Dedifferentiated amniotic fluid mesenchymal stem cell (primary cell): ENCODE data around the gene CCDC92.

Source experiments
- DNase-seq: peaks from one replicate; pipeline ENCODE4 v3.0.0-alpha.2; 2016; ENCODE audit errors: extremely low spot score

CCDC92 gene

DNA sequence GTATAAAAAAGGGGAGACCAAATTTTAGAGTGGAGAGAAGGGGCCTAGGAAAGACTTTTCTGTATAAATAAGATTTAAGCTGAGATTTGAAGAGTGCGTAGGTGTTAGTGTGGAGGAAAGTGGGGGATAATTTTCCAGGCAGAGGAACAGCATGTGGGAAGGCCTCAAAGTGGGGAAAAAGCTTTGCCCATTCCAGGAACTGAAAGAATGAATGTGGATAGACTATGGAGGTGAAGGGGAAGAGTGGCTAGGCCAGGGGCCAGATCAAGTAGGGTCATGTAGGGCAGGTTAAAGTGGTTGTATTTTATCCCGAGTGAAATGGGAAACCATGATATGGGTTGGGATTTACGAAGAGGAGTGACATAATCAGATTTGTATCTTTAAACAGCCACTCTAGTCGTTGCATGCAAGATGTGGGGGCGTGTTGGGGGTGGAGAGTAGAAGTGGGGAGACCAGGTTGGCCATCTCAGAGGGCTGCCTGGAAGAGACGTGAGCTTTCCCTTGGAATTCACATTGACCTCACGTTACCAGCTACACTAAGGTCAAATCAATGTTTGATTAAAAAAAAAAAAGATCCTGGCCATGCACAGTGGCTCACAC is 3.7 kb upstream of the CCDC92 start:
- DNase-seq = no peak

DNA sequence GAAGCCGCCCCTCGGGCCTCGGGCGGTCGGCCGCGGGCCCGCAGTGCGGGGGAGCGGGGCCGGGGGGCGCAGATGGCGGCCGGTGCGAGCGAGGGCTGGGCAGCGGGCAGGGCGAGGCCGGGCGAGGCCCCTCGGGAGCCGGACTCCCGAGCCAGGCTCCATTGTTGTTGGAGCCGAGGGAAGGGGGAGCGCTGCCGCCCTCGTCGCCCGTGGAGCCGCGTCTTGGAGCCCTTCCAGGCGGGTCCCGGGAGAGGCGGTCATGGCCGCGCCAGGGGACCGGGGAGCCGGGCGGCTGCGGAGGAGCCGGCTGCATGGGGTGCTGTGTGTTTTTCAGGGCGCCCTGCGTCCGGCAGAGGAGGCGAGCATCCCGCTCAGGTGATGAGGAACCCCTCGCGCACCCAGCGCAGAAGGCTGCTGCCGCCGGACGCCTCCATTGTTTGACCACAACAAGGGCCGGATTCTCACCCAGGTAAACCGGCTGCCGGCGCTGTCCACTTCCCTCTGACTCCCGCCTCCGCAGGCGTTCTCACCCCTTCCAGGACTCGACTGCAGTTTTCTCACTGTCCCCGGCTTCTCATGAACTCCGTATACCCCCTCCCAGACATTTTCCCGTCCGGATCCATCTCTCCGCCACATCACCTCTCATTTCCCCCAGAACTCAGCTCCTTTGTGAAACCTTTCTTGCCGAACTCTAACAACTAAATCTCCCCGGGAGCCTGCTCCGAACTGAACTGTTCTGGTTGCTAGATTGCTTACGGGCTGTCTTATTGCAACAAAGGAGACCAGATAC is 1.1 kb upstream of the CCDC92 start:
- DNase-seq = no peak

DNA sequence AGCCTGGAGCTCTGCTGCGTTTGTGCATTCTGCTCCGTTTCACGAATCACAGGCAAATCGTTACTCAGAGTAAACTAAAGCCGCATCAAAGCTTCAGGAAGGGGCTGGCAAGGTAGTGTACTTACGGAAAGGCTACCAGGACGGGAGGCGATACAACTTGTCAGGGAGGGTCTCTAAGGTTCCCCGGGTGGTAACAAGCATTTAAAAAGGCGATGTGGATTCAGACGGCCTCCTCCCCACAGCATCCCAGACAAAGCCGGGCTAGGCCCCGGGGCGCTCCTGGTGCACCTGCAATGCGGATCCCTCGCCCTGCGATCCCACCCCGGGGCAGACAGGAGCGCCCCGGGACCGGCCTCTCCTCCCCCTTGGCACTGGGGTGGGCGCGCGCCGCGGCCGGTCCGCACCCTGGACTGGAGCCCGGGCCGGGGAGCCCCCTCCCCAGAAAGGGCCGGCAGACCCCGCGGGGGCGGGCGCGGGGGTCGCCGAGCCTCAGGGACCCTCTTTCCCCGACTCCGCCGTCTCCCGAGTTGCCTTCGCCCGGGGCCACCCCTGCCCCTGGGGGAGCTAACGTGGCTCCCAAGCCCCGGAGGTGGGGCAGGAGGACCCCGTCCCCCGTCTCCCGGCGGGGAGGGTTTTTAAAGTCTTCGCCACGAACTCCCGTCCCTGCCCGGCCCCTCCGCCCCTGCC is 718 bp downstream of the CCDC92 start:
- DNase-seq = peak; percentile 22

DNA sequence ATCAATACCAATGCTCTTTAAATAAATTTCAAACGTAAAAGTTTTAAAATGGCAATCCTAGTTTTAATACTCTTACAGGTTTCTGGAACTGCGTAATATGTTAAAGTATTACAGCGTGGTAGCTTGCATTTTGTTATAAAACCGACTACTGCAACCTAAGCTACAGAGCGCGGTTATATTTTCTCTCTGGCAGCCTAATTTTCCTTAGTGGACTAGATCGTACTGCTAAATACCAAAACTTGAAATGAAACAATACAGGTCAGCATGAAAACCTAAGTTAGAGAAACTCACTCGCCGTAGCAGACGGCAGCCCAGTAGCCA is 1.2 kb downstream of the CCDC92 start:
- DNase-seq = no peak

DNA sequence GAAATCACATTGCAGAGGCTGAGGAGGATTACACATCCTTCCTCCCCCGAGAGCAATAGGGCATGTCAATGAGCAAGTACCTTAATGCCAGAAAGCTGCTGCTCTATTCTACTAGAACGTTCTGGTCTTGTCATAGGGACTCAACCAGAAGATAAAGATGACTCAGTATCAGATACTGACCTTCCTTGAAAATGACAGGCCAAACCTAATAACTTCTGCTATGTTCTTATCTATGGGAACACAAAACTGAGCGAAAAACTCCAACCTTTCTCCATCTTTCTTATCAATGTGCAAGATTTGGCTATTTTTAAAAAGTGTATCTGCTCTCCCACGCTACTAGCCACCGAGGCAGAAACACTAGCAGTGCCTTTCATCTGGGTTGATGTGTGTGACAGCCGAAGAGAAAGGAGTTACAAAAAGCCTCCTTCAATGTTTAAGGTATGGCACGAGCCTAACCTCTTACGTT is 5.5 kb downstream of the CCDC92 start:
- DNase-seq = no peak

DNA sequence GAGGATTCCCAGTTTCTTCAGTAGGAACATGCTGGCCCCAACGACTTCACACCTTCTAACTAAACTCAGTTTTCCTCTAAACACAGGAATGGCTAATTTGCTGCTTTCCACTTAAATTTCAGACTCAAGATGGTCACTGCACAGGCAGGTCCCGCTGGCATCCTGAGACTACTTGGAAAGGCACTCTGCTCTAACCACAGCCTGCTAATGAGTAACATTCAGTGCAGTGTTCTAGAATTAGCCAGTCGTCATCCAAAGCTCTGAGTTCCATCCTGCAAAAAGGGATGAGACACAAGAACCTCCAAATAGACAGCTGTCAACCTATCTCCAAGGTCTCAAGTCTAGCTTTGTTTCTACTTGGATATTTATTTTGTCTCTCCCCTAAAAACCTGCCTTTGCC is 6.0 kb downstream of the CCDC92 start:
- peak; percentile 62 for DNase-seq

DNA sequence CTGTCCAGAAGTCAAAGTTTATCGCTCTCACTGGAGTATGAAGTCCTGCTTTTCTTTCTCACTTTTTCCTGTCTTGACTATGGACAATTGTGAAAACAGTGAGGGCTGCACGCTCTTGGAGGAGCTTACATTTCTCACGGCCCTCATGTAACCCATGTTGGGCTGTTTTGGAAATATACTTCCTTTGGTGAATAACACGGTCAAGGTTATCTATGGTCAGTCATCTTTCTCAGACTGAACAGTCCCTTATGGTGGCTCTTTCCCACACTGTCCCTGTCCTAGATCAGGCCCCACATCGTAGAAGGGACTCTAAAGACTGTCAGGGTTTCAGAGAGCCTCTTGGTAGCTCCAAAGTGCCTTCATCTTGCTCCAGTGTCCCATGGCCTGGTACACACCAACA is 7.2 kb downstream of the CCDC92 start:
- DNase-seq = no peak

DNA sequence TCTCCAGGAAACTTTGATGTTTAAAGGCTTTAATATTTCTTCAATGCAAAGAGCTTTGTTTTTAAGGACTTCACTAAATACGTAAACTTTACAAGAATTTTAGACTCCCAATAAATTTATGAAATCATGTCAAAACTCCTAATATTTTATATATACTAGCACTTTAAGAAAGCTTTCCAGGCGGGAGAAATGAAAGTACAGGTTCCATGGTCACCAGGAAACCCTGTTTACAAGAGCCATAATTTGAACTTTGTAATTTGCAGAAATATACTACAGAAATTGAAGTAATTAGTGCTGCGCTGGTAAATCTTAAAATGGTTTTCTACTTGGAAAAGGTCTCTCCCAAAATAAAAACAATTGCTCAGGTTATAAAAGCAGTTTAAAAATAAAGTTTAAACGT is 8.8 kb downstream of the CCDC92 start:
- DNase-seq = no peak

DNA sequence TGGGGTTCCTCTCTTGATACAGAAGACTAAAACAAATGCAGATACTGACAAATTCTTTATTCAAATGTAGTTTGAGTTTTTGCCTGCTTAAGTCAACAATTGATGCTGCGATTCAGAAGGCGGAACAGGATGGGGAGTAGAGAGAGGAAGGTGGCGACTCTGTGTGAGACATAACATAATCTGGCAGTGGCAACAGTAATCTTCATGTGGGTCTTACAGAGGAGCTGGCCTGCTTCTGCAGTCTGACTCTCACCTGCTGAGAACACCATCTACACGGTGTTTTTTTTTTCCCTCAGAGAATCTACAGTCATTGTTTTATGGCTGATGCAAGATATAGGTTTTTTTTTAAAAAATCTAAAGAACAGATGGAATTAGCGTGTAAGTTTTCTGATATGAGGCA is 10.1 kb downstream of the CCDC92 start:
- no peak for DNase-seq

DNA sequence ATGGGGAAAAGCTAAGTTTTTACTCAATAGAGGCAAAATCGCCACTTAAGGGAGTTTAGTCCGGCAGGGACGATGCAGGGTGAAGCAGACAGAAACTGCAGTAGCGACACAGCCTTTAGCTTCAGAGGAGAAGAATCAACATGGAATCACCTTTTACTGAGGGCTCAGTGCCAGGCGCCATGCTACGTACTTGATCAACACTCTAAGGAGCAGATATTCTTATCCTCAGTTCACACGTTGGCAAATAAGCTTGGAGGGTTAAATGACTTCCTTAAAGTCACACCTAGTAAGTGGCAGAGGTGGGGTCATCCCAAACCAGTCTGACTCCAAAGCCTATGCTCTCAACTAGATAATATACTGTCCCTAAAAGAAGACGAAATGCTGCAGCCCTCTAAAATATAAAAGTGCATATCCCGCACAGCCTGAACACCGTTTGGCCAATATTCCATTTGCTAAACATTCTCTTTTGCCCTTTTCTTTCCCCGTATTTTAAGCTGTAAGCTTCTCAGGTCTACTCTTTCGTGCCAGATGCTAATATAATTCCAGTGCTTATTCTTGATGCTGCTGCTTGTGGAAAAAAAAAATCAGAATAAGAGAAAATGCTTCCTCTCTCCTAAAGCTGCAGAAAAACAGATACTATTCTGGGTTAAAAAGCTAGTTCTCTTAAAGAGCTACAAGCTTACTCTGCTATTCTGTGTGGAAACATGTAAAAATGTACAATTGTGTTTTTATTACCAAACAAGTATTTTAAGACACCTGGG is 10.9 kb downstream of the CCDC92 start:
- DNase-seq = no peak

DNA sequence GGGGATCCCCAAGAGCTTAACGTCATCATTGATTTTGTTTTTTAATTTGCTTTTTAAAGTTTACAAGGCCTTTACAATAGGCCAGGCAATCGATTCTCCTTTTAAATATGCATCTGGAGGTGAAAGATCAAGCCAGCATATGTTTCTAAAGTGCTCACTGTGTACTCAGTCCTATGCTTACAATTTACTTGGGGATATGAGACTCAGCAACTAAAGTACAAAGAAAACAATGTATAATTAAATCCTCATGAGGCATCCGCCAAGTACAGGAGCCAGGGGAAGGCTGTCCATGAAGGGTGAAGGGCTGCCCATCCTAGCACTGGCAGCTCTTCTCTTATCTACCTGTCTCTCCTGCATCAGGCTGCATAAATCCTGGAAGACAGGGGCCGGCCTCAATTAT is 11.8 kb downstream of the CCDC92 start:
- no peak for DNase-seq

DNA sequence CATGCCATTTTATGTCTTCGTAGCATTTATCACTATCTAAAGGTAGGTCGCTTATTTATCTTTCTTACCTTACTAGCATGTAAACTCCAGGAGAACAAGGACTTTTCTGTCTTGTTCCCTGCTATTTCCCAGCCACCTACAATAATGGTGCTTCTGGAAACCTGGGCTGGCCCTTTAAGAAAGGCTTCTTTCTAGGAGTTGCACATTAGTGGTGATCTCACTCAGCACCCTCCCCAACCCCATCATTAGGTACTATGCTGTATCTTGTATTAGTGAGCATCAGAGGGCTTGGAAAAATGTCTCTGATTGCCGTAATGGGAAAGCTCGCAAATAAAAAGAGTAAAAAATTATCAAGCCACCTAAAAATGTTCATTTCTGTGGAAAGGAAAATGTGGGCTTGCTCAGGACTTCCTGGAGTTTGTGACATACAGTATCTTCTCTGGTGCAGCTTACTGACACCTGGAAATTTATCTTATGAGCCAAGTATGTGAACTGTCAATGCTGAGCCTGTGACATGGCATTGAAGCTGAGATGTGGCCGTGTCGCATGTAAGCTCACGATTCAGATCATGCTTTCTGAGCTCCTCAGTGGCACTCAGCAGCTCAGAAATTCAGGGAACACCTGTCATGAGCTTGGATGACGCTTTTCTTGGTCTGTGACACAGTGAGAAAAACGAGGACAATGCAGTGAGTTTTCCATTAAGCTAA is 12.4 kb downstream of the CCDC92 start:
- no peak for DNase-seq

DNA sequence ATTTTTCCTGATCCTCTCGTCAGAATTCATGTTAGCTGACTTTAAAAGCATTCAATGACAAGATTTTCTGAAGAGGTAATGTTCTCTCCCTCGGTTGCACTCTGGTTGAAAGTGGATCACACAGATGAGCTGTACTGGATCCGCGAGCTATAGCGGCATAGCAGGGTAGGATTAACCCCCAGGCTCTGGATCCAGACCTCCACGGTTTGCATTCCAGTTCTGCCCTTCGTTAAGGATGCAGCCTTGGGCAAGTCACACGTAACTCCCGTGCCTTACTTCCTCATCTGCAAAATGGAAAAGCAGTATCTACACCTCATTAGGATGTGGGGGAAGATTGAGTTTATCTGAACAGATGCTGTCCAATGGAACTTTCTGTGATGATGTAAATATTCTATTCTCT is 13.8 kb downstream of the CCDC92 start:
- DNase-seq = no peak

DNA sequence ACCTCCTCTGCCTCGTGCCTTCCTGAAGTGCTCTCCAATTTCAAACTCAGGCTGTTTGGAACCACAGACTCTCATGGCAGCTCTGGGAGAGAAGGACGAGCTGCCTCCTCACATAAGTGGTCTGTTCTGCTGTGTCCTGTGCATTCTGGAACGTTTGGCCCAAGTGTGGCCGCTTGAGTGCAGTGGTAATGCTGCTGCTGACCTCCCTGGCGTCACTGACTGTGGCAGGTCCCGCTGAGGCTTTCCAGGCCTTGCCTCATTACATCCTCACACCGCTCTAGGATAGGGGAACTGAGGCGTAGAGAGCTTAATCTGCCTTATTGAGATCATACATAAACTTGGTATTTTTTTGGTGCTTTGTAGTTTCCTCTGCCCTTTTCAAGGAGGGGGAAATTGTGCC is 14.2 kb downstream of the CCDC92 start:
- DNase-seq = no peak

DNA sequence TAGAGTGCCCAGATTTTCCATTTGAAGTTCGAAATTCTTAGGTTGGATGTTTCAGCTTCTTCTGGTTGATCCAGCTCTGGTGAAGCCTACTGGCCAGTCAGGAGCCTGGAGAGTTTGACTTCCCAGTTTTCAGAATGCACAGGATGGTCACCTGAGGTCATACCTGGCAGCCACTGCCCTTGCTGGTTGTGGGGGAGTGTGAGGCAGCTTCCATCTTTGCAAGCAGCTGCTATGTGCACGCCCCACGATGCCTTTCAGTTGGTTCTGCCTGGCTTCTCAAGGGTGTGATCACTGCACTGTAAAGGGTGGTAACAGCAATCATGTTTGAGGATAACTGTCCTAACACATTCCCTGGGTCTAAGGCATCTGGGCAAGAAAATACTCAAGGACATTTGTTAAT is 15.4 kb downstream of the CCDC92 start:
- DNase-seq = no peak

DNA sequence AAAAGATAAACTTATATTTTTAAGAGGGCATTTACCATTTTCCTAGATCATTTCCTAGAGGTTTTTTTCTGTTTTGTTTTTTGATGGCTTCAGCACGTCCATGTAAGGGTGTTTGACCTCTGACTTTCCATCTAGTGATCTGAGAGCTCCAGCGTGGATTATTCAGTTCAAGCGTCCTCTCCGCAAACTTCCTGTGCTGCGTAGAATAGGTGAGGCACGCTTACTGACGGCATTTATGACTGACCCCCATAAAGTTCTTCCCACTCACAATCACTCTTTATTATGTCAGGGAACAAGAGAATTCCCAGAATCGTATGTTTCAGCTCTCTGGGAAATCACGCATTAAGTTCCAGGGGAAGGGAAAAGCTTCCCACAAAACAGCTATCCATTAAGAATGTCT is 16.4 kb downstream of the CCDC92 start:
- DNase-seq = no peak

DNA sequence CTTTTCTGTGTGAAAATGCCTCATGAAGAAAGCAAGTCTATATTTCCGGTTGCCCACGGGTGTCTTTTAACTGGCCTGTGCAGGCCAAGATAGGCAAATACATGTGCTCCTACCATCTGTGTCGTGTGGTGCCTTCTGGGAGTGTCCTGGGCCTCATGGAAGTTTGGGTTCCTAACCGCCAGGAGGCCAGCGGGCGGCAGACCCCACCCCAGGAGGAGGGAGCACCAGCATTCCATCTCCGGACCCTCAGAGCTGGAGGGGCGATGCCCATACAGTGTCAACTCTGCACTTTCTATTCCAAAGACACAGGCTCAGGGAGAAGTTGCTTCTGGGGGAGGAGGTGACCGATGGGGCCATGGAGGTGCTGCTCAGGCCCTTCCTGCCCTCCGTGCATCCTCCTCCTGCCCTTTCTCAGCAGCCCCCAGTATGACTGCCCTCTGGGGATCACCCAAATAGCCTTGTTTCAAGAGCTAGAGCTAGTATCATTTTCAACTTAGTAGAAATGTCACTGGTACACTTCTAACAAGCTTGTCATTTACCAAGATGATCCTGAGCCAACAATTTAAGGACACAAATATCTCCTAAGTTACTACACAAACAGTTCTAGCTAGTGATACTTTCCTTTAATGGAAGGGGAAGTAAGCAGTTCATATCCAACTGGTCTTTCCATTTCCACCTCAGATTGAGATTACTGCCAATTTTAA is 17.8 kb downstream of the CCDC92 start:
- DNase-seq = no peak

DNA sequence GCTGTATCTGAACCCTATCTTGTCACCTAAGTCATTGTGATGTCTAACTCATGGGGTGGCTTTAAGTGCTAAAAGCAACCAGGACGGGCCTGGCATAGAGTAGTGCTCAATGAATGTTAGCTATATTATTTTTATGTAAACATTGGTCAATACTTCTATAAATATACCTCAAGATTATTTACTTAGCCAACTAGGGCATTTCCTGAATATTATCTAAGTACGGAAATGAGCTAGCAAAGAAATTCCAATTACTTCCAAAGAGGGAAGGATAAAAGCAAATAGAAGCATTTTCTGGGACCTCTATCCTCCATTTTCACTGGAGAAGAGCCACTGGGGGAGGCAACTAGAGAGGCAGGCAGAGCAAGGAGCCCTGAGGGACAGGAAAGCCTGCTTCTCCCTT is 20.6 kb downstream of the CCDC92 start:
- no peak for DNase-seq

DNA sequence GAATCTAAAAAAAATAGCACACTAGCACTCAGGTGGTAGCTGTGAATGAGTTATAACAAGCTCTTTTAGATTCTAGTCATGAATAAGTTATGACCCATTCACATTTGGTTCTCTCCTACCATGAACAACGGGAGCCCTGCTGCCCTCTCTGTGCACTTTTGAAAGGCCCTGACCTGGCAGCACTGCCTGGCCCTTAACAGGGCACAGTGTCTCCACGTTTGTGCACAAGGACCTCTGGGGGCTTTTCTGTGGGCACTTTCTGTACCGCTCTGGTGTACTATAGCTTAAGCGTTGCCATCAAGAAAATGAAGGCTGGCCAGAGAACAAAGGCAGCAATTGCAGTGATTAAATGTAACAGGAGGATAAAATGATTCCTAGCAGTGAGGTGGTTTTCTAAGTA is 21.2 kb downstream of the CCDC92 start:
- no peak for DNase-seq

DNA sequence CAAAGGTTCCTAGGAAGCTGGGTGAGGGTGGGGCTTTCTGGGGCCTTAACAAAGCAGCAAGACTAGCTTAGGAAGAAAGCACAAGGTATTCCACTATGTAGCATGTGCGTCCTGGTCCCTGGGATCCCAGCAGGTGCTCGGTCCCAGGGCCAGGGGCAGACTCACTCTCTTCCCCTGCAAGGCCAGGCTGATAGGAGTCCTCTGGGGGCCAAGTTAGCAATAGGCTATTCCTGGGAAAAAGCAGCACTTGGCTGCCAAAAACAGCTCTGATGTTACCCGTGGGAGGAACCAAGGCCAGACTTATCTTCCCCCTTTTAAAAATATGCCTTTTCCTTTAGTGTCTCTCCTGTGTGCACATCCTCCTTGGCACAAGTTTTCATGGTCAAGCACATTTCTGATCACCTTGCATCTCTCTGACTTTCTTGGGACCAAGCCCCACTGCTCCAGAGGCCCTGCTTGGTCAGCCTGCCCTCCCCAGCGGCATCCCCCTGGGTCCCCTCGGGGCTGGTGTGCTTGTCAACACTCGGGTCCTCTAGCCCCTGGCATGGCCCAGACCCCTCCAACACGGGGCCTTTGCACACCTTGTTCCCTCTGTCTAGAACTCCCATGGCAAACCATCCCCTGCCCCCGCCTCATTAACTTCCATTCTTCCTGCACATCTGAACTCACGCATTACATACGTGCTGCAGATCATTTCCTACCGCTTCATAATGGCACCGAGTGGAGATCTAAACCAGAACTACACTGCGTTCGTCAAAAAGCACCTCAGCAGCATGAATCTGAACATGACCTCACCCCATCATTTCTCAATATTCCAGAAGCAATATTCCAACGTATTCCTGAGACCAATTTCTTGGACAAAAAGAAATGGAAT is 21.9 kb downstream of the CCDC92 start:
- DNase-seq = no peak
